ENCODE data around the gene UBE2J2.

UBE2J2 gene

GRCh38 chr1:1239227-1239613 lies 34.4 kb downstream of the UBE2J2 start:
- no peak for DNase-seq

- no peak for DNase-seq
Observed at GRCh38 chr1:1238702-1239178, 34.9 kb downstream of the UBE2J2 start.

DNA sequence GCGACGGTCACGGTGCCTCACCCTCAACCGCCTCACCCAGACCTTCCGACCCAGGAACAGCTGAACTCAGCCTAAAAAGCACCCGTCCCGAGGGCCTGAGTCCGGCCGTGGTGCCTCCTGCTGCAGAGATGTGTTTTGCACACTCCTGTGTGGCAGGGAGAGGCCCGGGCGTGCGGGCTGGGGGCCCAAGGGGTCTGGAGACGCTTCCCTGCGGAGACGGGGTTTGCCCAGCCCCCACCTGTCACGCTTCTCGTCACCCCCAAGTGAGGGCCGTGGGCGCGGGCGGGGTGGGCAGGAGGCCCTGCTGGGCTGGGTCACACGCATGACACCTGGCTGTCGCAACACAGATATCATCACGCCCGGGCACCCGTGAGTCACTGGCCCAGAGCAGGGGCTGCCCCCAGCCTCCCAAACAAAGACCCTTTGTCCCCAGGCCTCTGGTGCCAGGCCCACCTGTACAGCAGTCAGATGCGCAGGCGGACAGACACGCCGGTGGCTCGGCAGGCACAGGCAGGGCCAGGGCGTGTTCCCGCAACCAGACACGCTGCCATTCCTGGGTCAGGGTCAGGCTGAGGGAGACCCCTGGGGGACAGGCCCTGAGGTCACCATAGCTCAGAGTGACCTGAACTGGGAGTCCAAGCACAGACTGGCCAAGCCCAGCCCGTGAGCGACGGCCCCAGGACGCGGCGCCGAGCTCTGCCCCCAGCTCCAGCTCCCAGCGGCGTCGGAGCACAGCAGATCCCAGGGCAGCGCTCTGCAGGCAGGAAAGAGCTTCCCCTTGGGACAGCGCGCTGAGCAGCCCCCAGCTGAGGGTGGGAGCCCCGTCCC lies 35.6 kb downstream of the UBE2J2 start:
- peak; percentile 51 for DNase-seq

GRCh38 chr1:1236945-1237873 lies 36.4 kb downstream of the UBE2J2 start:
- peak; percentile 31 for DNase-seq

- no peak for DNase-seq
Observed at GRCh38 chr1:1236176-1236763, 37.4 kb downstream of the UBE2J2 start.

GRCh38 chr1:1235016-1235744 lies 38.5 kb downstream of the UBE2J2 start:
- DNase-seq = no peak

GRCh38 chr1:1234180-1234808 lies 39.4 kb downstream of the UBE2J2 start:
- DNase-seq = no peak

GRCh38 chr1:1233567-1233892 lies 40.1 kb downstream of the UBE2J2 start:
- DNase-seq = no peak

- no peak for DNase-seq
Observed at GRCh38 chr1:1232796-1233566, 40.7 kb downstream of the UBE2J2 start.

- DNase-seq = no peak
Observed at GRCh38 chr1:1232208-1232795, 41.4 kb downstream of the UBE2J2 start, which contains the start of gene B3GALT6. TSS of gene B3GALT6 (plus strand) at chr1:1232237. CDS start at chr1:1232279, 42 bp downstream.

- peak; percentile 98 for DNase-seq
Observed at GRCh38 chr1:1231400-1232207, 42.0 kb downstream of the UBE2J2 start, which contains the start of gene SDF4. TSS of gene SDF4 (minus strand) at chr1:1232001. CDS start at chr1:1228772, 3,229 bp downstream.

DNA sequence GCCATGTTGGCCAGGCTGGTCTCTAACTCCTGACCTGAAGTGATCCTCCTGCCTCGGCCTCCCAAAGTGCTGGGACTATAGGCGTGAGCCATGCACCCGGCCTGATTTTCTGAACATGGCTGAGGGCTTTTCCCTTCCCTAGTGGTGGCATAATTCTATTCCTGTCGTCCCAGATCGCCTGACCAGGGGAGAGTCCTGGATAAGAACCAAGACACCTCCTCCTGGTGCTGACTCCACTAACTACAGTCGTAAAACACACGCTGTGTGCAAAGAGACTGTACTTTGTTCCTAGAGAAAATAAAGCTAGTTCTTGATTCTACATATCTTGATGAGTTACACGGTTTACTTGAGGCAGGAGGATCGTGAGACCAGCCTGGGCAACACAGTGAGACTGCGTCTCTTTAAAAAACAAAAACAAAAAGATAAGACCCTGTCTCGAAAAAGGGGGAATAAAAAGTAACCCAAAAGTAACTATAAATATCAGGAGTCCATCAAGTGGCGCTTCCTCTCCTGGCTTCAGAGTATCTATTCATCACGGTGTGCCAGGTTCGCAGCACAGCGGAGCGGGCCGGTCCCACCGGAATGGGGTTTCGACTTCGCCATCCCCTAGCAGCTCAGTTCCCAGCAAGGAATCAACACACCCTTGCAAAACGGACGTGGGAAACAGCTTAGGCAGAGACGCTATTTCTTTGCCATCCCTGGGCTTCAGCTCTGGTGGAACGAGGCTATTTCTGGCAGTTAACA lies 42.8 kb downstream of the UBE2J2 start:
- no peak for DNase-seq

DNA sequence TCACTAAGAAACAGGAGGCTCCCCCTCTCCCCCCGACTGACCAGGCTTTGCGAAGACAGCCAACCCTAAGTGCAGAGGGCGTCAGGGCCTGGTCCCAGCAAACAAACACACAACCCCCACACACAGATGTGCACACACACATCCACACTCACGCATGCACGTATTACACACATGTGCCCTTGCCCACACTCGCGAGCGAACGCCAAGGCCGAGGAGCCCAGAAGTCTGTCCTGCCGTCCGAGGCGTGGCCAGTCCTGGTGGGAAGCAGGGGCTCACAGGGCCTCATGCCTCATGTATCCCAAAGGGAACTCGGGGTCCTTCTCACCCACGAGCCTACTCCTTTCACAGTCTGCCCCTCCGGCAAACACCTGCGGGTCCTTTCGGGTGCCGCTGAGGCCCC lies 43.9 kb downstream of the UBE2J2 start:
- no peak for DNase-seq

- no peak for DNase-seq
Observed at GRCh38 chr1:1228596-1229321, 44.9 kb downstream of the UBE2J2 start.

DNA sequence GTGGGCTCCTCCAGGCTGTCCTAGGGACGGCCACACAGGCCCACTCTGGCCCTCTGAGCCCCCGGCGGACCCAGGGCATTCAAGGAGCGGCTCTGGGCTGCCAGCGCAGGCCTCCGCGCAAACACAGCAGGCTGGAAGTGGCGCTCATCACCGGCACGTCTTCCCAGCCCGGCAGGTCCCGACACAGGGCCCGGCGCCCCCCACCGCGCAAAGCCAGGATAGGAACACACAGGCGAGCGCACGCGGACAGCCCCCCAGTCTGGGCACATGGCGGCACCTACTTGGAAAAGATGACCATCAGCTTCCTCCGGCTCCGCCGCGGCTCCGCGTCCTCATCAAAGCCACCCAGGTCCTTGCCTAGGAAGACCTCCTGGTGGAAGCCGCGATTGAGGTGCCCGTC lies 45.5 kb downstream of the UBE2J2 start:
- no peak for DNase-seq

DNA sequence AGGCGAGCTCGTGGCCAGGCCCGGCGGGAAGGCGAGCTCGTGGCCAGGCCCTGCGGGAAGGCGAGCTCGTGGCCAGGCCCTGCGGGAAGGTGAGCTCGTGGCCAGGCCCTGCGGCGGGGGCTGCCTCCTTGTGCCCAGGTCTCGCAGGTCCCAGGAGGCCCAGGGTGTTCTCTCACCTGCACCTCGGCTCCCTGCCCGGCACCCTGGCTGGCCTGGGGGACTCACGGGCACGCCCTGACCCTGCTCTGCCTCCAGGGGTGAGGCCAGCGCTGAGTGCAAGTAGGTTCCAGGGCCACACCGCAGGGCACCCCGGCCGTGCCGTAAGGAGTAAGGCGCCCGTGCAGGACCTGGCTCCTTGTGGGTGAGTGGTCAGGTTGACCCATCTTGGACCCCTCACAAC lies 46.3 kb downstream of the UBE2J2 start:
- no peak for DNase-seq

GRCh38 chr1:1226566-1227362 lies 46.9 kb downstream of the UBE2J2 start:
- no peak for DNase-seq

- DNase-seq = no peak
Observed at GRCh38 chr1:1225913-1226312, 47.7 kb downstream of the UBE2J2 start.
